WERI-Rb-1 (cell line): ENCODE data around the gene ADGRD1.

Experiments
- DNase-seq: peaks from one replicate; pipeline ENCODE4 v3.0.0-alpha.2; 2020
- H3K27ac ChIP-seq: fragments of 250-450 bp; sonication (Bioruptor Pico); 2 replicates; pipeline ENCODE4 v1.5.1; 2020; ENCODE audit warnings: mild to moderate bottlenecking, moderate library complexity
- H3K27me3 ChIP-seq: fragments of 250-450 bp; sonication (Bioruptor Pico); 2 replicates; pipeline ENCODE4 v1.5.1; 2021; ENCODE audit warnings: mild to moderate bottlenecking, low read depth, moderate library complexity; ENCODE audit not compliant: insufficient read depth, severe bottlenecking
- H3K36me3 ChIP-seq: fragments of 250-450 bp; sonication (Bioruptor Pico); 2 replicates; pipeline ENCODE4 v1.5.1; 2020; ENCODE audit warnings: mild to moderate bottlenecking, moderate library complexity
- H3K4me3 ChIP-seq: 2 replicates; pipeline ENCODE4 v1.5.1; 2011; ENCODE audit warnings: low read depth, mild to moderate bottlenecking, control low read depth, low read length
- H3K9me3 ChIP-seq: fragments of 250-450 bp; sonication (Bioruptor Pico); 2 replicates; pipeline ENCODE4 v1.5.1; 2021; ENCODE audit warnings: mild to moderate bottlenecking, moderate library complexity; ENCODE audit not compliant: severe bottlenecking
- TF ChIP-seq, protein P1 (sequence below): IDR thresholded peaks from 2 replicates; pipeline ENCODE4 v1.5.1; 2011; ENCODE audit warnings: low read depth, mild to moderate bottlenecking, control low read depth, inconsistent platforms, low read length

ADGRD1 gene

DNA sequence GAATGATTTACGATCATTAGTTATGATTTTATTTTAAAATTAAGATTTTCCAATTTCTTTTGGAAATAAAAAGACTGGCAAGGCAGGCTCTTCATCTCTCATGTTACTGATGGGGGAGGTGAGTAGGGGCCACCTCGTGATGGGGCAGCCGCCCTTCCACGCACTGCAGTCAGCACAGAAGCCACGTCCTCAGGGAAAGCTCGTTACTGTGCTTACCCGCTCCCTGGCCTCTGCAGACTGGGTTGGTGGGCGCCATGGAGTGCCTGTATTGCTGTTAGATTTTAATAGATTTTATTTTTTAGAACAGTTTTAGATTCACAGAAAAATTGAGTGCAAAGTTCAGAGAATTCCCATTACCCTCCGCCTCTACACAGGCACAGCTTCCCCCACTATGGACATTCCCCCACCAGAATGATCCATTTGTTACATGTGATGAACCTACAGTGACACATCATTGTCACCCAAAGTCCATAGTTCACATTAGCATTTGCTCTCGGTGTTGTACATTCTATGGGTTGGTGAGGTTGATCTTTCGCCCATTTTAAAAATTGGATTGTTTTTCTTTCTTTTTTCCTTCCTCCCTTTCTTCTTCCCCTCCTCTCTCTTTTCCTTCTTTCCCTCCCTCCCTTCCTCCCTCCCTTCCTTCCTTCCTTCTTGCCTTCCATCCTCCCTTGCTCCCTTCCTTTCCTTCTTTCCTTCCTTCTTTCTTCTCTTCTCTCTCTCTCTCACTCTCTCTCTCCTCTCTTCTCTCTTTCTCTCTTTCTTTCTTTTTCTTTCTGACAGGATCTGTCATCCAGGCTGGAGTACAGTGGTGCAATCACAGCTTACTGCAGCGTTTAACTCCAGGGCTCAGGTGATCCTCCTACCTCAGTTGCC lies 30.7 kb downstream of the ADGRD1 start:
- no peak overlapping the region for H3K27ac ChIP-seq
- H3K36me3 ChIP-seq = no peaks in the 10 kb centered on the region
- no peak overlapping the region for H3K4me3 ChIP-seq
- no peaks in the 10 kb centered on the region for H3K27me3 ChIP-seq
- TF ChIP-seq, protein P1, sequence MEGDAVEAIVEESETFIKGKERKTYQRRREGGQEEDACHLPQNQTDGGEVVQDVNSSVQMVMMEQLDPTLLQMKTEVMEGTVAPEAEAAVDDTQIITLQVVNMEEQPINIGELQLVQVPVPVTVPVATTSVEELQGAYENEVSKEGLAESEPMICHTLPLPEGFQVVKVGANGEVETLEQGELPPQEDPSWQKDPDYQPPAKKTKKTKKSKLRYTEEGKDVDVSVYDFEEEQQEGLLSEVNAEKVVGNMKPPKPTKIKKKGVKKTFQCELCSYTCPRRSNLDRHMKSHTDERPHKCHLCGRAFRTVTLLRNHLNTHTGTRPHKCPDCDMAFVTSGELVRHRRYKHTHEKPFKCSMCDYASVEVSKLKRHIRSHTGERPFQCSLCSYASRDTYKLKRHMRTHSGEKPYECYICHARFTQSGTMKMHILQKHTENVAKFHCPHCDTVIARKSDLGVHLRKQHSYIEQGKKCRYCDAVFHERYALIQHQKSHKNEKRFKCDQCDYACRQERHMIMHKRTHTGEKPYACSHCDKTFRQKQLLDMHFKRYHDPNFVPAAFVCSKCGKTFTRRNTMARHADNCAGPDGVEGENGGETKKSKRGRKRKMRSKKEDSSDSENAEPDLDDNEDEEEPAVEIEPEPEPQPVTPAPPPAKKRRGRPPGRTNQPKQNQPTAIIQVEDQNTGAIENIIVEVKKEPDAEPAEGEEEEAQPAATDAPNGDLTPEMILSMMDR = no peak
- H3K9me3 ChIP-seq = no peaks in the 10 kb centered on the region
- DNase-seq = no peak

DNA sequence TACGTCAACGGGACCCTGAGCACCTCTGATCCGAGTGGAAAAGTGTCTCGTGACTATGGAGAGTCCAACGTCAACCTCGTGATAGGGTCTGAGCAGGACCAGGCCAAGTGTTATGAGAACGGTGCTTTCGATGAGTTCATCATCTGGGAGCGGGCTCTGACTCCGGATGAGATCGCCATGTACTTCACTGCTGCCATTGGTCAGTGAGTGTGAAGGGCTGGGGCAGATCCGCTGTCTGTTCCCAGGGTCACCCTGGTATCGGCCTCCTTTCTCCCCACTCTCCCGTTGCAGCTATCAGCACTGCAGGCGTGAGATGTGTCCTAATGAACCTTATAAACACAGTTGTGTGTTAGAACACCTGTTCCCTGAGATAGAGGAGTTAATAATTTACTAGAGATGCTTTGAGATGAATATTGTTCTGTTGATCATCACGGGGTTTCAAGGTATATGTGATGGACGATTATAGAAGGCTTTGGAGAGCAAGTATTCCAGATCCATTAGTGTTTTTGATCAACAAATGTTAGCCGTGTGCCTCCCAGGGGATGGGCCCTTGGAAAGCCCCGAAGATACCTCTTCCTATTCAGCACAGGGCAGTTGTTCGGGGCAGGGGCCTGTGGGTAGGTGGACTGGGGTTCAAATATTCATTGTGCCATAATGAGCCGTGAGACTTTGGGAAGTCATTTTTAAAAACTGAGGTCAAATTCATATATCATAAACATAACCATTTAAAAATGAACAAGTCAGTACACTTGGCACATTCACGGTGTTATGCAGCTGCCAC lies 33.6 kb downstream of the ADGRD1 start:
- Histone ChIP-seq H3K9me3 (no peaks in the 10 kb centered on the region), H3K27ac (no peak overlapping the region), H3K27me3 (no peaks in the 10 kb centered on the region), H3K36me3 (no peaks in the 10 kb centered on the region), H3K4me3 (no peak overlapping the region)
- TF ChIP-seq, protein P1 = no peak
- no peak for DNase-seq

DNA sequence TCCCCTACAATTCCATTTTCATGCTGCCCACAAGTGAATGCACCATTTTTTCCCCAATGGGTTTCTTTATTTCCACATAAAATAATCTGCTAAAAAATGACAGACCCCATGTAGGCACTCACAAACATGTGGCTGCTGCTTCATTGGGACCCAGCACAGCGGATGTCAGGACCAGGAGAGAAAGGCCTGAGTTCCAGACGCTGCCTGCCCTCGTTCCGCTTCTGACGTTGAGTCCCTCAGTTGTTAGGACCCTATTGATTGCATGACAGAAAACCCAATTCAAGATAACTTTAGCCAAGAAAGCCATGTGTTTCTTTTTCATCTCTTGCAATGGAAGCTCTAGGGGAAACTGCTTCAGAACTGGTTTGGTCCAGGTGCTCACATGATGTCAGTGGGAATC lies 34.6 kb downstream of the ADGRD1 start:
- TF ChIP-seq, protein P1 = no peak
- Histone ChIP-seq H3K4me3 (no peak overlapping the region), H3K27ac (no peak overlapping the region), H3K27me3 (no peaks in the 10 kb centered on the region), H3K36me3 (no peaks in the 10 kb centered on the region), H3K9me3 (no peaks in the 10 kb centered on the region)
- no peak for DNase-seq

DNA sequence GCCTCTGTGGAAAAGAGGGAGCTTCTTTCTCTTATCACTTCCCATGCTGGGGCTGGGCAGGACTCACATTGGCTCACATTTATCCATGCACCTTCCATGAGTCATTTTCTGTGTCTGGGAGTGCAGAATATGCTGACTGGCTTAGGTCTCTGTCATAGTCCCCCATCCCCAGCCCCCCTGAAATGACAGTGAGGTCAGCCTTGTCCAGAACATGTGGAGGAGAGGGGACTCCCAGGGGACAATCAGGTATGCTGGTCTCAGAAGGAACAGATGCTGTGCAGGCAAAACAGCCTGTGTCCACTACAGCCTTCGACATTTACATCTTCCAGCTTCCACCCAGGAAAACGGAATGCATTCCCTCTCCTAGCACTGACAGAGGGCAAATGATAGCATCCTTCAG lies 35.0 kb downstream of the ADGRD1 start:
- DNase-seq = no peak
- no peak overlapping the region for H3K4me3 ChIP-seq
- H3K27ac ChIP-seq = no peak overlapping the region
- TF ChIP-seq, protein P1 = no peak
- H3K36me3 ChIP-seq = no peaks in the 10 kb centered on the region
- H3K9me3 ChIP-seq = no peaks in the 10 kb centered on the region
- H3K27me3 ChIP-seq = no peaks in the 10 kb centered on the region

DNA sequence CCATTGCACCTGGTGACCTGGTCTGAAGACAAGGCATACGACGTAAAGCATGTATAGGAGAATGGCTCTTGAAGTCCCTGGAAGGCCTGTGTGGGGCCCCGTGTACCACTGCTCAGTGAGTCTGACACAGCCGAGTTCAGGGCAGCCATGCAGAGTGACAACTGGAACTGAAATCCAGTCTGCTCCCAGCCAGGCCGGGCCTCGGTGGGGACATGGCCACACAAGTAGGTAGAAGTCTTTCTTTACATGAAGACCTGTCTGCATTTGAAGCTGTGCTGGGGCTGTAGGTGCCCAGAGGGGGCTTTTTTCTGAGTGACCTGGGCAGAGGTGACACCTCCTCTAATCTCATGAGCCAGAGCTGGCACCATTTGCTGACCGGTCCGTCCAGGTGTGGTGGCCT lies 35.7 kb downstream of the ADGRD1 start:
- TF ChIP-seq, protein P1 = no peak
- Histone ChIP-seq H3K36me3 (no peaks in the 10 kb centered on the region), H3K4me3 (no peak overlapping the region), H3K27me3 (no peaks in the 10 kb centered on the region), H3K9me3 (no peaks in the 10 kb centered on the region), H3K27ac (no peak overlapping the region)
- no peak for DNase-seq
